GM13976 (cell line): ENCODE results near the gene DNAJC27.
"Not testable (repeated sequence)": the region's sequence is repeated elsewhere in the genome, so short reads cannot be mapped to it uniquely, and the experiment has no call there.

Experiments
- DNase-seq: peaks from one replicate; pipeline ENCODE4 v3.0.0; 2012; ENCODE audit warnings: low spot score
- in situ Hi-C: fragments of 300-500 bp; cut with MboI; formaldehyde crosslinking; loops from one replicate; pipeline ENCODE4 v1.12.0; 2022; ENCODE audit warnings: low sequenced_read_pairs, mixed read lengths, inconsistent platforms; ENCODE audit not compliant: unreplicated experiment
- TF ChIP-seq, protein P1 (sequence below): IDR thresholded peaks from 2 replicates; pipeline ENCODE4 v1.5.1; 2012; ENCODE audit warnings: borderline replicate concordance, mild to moderate bottlenecking; ENCODE audit not compliant: insufficient read depth; ENCODE audit errors: extremely low read depth, missing control alignments, control extremely low read depth

DNAJC27 gene

DNA sequence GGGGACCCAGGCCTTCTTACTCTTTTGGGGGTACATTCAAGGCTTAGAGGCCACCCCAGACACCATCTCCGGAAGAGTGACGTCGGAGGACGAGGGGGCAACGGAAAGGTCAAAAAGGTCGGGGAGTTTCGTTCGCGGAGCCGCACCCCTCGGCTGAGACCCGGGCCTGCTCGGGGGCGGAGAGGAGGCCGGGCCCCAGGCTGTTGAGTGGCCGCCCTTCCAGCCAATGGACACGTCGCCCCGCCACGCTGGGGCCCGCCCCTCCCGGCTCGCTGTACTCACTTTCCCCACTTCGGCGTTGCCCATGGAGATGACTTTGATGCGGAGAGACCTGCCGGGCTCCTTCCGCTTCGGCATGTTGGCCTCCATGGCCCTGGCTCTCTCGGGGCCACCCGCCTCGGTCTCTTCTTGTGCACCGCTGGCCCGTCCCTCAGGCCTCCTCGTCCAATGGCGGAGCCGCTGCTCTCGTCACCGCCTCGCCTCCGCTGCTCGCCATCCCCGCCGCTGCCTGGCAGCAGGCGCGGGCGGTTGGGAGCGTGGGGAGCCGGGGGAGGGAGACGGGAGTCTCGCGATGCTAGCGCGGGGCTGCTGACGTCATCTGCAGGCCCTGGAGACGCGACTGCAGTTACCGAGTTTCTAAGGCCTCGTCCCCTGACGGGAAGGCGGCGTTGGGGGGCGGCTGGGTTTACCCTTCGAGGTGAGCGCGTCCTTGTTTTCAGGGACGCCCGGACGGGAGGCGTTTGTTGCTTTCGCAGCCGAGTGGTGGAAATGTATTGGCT lies at the start of gene DNAJC27:
TSS of gene DNAJC27 (minus strand) at position 420 of the 779 bp plus-strand sequence. CDS start at position 369, 51 bp downstream.
- in situ Hi-C loops, result no loop called here

GRCh38 chr2:25018681-25019080 lies 46.9 kb upstream of the DNAJC27 start:
- TF ChIP-seq, protein P1, sequence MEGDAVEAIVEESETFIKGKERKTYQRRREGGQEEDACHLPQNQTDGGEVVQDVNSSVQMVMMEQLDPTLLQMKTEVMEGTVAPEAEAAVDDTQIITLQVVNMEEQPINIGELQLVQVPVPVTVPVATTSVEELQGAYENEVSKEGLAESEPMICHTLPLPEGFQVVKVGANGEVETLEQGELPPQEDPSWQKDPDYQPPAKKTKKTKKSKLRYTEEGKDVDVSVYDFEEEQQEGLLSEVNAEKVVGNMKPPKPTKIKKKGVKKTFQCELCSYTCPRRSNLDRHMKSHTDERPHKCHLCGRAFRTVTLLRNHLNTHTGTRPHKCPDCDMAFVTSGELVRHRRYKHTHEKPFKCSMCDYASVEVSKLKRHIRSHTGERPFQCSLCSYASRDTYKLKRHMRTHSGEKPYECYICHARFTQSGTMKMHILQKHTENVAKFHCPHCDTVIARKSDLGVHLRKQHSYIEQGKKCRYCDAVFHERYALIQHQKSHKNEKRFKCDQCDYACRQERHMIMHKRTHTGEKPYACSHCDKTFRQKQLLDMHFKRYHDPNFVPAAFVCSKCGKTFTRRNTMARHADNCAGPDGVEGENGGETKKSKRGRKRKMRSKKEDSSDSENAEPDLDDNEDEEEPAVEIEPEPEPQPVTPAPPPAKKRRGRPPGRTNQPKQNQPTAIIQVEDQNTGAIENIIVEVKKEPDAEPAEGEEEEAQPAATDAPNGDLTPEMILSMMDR, result no peak
- in situ Hi-C loops, result no loop called here
- no peak for DNase-seq

More for the DNA sequence above, at the start of gene DNAJC27:
- DNase-seq, result peak; percentile 98
- TF ChIP-seq, protein P1, result no peak

GRCh38 chr2:25014631-25015030 lies 42.9 kb upstream of the DNAJC27 start:
- in situ Hi-C loops, result no loop called here
- TF ChIP-seq, protein P1, result no peak
- no peak for DNase-seq

GRCh38 chr2:25011342-25011741 lies 39.6 kb upstream of the DNAJC27 start:
- in situ Hi-C loops, result not testable (repeated sequence)

DNA sequence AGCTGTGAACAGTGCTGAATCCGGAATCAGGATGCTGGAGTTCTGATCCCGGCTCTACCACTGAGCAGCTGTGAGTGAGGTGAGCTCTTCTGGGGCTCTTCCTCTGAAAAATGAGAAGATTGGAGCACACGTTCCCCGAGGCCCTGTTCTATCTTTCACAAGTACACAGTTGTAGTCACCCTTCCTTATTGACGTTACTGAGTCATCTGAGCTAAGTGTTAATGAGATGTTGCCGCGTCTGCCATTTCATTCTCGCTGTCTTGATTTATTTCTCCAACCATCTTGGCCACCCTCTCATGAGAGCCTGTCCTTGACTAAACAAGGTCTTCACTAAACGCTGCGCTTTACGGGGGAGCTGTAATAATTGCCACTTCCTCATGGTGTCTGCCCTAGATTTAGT lies 38.2 kb upstream of the DNAJC27 start:
- in situ Hi-C loops, result no loop called here
- TF ChIP-seq, protein P1, result no peak
- no peak for DNase-seq

More at GRCh38 chr2:25011342-25011741, 39.6 kb upstream of the DNAJC27 start:
- not testable (repeated sequence) for DNase-seq

DNA sequence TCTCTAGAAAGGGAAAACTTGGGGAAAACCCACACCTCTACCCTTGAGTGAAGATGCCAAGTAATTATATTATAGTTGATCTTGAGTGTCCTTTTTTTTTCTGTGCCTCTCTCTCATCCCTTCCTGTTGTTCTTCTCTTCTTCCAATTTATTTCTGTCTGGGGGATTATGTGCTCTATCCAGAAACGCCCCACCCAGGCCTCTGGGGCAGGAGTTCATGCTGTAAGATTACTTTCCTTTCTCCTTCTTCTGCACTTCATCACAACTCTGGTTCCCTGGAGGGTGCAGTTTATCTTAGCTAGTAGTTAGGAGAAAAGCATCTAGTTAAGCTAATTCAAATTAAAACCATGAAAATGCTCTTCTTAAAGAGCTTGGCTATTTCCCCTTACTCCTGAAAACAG lies 30.3 kb upstream of the DNAJC27 start:
- no peak for DNase-seq
- TF ChIP-seq, protein P1, result no peak
- in situ Hi-C loops, result no loop called here

- no peak for DNase-seq
- TF ChIP-seq, protein P1, result no peak
- in situ Hi-C loops, result no loop called here
Measured at GRCh38 chr2:25001325-25001637, 29.5 kb upstream of the DNAJC27 start.
